ENCODE data around the gene CGAS. TPM values are rescaled to one million over a fixed set of nuclear protein-coding genes. Genes with fewer than 3 reads are reported as not detected.

CGAS gene
- total RNA-seq, 4 donors from 2014 or later, result 3.4 to 5.5 (median 4.4) TPM

DNA sequence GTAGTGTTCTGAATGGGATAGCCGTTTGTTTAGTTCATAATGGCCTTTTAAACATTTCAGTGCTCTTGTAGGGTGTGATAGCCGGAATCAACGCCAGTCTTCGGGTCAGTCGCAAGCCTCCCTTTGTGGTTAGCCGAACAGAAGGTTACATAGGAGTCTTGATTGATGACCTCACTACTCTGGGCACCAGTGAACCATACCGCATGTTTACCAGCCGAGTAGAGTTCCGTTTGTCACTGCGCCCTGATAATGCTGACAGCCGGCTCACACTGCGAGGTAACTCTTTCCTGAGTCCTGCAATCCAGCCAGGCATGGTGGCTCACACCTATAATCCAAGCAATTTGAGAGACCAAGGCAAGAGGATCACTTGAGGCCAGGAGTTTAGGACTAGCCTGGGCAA, 29.9 kb upstream of the CGAS start:
- Histone ChIP-seq H3K36me3 (peaks cover 4 to 100% of the 10 kb centered on the region in 2 donors), H3K4me1 (no peaks in the 10 kb centered on the region), H3K27me3 (no peaks in the 10 kb centered on the region), H3K9me3 (no peaks in the 10 kb centered on the region), H3K4me3 (no peak overlapping the region), H3K27ac (no peak overlapping the region)
- TF ChIP-seq POLR2AphosphoS5 (IDR thresholded peaks at IDR 0.05) (no peak), EP300 (IDR thresholded peaks at IDR 0.05) (no peak), POLR2A (IDR thresholded peaks at IDR 0.05) (no peak)
- TF ChIP-seq, protein P1, sequence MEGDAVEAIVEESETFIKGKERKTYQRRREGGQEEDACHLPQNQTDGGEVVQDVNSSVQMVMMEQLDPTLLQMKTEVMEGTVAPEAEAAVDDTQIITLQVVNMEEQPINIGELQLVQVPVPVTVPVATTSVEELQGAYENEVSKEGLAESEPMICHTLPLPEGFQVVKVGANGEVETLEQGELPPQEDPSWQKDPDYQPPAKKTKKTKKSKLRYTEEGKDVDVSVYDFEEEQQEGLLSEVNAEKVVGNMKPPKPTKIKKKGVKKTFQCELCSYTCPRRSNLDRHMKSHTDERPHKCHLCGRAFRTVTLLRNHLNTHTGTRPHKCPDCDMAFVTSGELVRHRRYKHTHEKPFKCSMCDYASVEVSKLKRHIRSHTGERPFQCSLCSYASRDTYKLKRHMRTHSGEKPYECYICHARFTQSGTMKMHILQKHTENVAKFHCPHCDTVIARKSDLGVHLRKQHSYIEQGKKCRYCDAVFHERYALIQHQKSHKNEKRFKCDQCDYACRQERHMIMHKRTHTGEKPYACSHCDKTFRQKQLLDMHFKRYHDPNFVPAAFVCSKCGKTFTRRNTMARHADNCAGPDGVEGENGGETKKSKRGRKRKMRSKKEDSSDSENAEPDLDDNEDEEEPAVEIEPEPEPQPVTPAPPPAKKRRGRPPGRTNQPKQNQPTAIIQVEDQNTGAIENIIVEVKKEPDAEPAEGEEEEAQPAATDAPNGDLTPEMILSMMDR (IDR thresholded peaks at IDR 0.05), result no peak
- no peak for ATAC-seq
- whole genome bisulfite sequencing, 2 donors (ENCODE audit: low coverage in 1 of 2), result 87 to 88% methylated on average over 5 of the region's 12 CpGs

DNA sequence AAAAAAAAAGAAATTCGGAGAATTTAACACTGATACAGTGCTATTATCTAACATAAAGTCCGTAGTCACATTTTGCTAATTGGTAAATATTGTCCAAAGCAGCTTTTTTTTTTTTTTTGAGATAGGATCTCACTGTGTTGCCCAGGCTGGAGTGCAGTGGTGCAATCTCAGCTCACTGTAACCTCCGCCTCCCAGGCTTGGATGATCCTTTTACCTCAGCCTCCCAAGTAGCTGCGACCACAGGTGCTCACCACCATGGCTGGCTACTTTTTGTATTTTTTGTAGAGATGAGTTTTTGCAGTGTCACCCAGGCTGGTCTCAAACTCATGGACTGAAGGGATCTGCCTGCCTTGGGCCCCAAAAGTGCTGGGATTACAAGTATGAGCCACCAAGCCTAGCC, 25.3 kb upstream of the CGAS start:
- TF ChIP-seq POLR2A (IDR thresholded peaks at IDR 0.05) (no peak), EP300 (IDR thresholded peaks at IDR 0.05) (no peak), POLR2AphosphoS5 (IDR thresholded peaks at IDR 0.05) (no peak)
- TF ChIP-seq, protein P1 (IDR thresholded peaks at IDR 0.05), result no peak
- Histone ChIP-seq H3K4me3 (no peak overlapping the region), H3K36me3 (peaks cover 4 to 100% of the 10 kb centered on the region in 2 donors), H3K27me3 (no peaks in the 10 kb centered on the region), H3K27ac (no peak overlapping the region), H3K9me3 (no peaks in the 10 kb centered on the region), H3K4me1 (no peaks in the 10 kb centered on the region)
- ATAC-seq, result no peak
- WGBS, 2 donors (ENCODE audit: low coverage in 1 of 2), result 90 to 92% methylated on average over 4 of the region's 4 CpGs

DNA sequence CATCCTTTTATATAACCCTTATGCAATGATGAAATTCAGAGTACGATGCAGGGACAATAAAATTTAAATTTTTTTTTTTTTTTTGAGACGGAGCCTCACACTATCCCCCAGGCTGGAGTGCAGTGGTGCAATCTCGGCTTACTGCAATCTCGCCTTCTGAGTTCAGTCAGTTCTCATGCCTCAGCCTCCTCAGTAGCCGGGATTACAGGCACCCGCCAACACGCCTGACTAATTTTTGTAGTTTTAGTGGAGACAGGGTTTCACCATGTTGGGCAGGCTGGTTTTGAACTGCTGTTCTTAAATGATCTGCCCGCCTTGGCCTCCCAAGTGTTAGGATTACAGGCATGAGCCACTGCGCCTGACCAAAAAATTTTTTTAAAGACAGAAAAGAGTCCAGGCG, 24.6 kb upstream of the CGAS start:
- WGBS, 2 donors (ENCODE audit: low coverage in 1 of 2), result 96 to 100% methylated on average over 2 to 9 of the region's 10 CpGs
- Histone ChIP-seq H3K9me3 (no peaks in the 10 kb centered on the region), H3K27ac (no peak overlapping the region), H3K4me1 (no peaks in the 10 kb centered on the region), H3K36me3 (peaks cover 0 to 100% of the 10 kb centered on the region in 2 donors), H3K27me3 (no peaks in the 10 kb centered on the region), H3K4me3 (no peak overlapping the region)
- no peak for ATAC-seq
- no peak for TF ChIP-seq POLR2A (IDR thresholded peaks at IDR 0.05)
- TF ChIP-seq EP300 (IDR thresholded peaks at IDR 0.05), result no peak
- no peak for TF ChIP-seq POLR2AphosphoS5 (IDR thresholded peaks at IDR 0.05)
- TF ChIP-seq, protein P1 (IDR thresholded peaks at IDR 0.05), result no peak

DNA sequence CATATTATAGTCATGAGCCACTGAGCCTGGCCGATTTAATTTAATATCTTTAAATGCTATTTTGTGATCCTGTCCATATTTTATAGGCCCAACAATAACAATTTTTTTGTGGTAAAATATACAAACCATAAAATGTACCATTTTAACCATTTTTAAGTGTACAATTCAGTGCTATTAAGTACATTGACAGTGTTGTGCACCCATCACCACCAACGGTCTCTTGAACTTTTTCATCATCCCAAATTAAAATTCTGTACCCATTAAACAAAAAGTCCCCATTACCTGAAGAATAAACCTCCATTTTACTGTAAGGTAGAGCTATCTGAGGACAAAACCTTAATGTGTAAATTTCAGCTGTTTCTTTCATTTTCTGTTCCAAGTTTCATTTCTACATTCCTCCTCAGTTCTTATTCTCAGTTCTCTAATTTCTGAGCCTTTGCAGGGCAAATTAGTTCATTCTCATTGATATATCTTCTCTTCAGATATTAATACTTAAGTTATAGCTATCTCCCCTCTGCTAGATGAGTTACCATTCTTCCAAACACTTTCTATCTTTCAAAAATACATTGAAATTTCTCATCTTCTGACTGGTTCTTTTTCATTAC, 19.7 kb upstream of the CGAS start:
- ATAC-seq, result no peak
- WGBS, 2 donors (ENCODE audit: low coverage in 1 of 2), result 65 to 78% methylated on average over 2 of the region's 2 CpGs
- Histone ChIP-seq H3K9me3 (no peaks in the 10 kb centered on the region), H3K4me1 (no peaks in the 10 kb centered on the region), H3K27me3 (no peaks in the 10 kb centered on the region), H3K27ac (no peak overlapping the region), H3K36me3 (peaks cover 0 to 100% of the 10 kb centered on the region in 2 donors), H3K4me3 (no peak overlapping the region)
- TF ChIP-seq POLR2A (IDR thresholded peaks at IDR 0.05) (no peak), EP300 (IDR thresholded peaks at IDR 0.05) (no peak), POLR2AphosphoS5 (IDR thresholded peaks at IDR 0.05) (no peak)
- TF ChIP-seq, protein P1 (IDR thresholded peaks at IDR 0.05), result no peak

Data from gastroesophageal sphincter (tissue), 4 donors.